Measurements from ENCODE around the gene HSH2D.

Gene HSH2D

GRCh38 chr19:16190198-16190597, 46.7 kb downstream of the HSH2D start:
- Histone ChIP-seq H3K9ac (ENCODE audit: low read depth in 1 of 2, low read length in 2 of 2) (no peak overlapping the region), H3K27me3 (ENCODE audit: control insufficient read depth in 2 of 2, insufficient read depth in 2 of 2, low read length in 2 of 2) (no peaks in the 10 kb centered on the region), H3K4me3 (ENCODE audit: low read length in 2 of 2) (no peak overlapping the region), H3K27ac (ENCODE audit: low read depth in 2 of 2, low read length in 2 of 2) (no peak overlapping the region), H3K4me1 (ENCODE audit: control insufficient read depth in 2 of 2, insufficient read depth in 2 of 2, low read length in 2 of 2) (peaks cover 4 to 13% of the 10 kb centered on the region in 2 donors), H3K9me3 (ENCODE audit: control insufficient read depth in 2 of 2, low read length in 2 of 2) (no peaks in the 10 kb centered on the region), H3K36me3 (ENCODE audit: control insufficient read depth in 2 of 2, insufficient read depth in 2 of 2, low read length in 2 of 2) (peaks cover 36 to 45% of the 10 kb centered on the region in 2 donors)

- Histone ChIP-seq H3K9ac (ENCODE audit: low read depth in 1 of 2, low read length in 2 of 2) (no peak overlapping the region), H3K36me3 (ENCODE audit: control insufficient read depth in 2 of 2, insufficient read depth in 2 of 2, low read length in 2 of 2) (peaks cover 36 to 45% of the 10 kb centered on the region in 2 donors), H3K27ac (ENCODE audit: low read depth in 2 of 2, low read length in 2 of 2) (no peak overlapping the region), H3K4me1 (ENCODE audit: control insufficient read depth in 2 of 2, insufficient read depth in 2 of 2, low read length in 2 of 2) (peaks cover 5 to 12% of the 10 kb centered on the region in 2 donors), H3K27me3 (ENCODE audit: control insufficient read depth in 2 of 2, insufficient read depth in 2 of 2, low read length in 2 of 2) (no peaks in the 10 kb centered on the region), H3K4me3 (ENCODE audit: low read length in 2 of 2) (no peak overlapping the region), H3K9me3 (ENCODE audit: control insufficient read depth in 2 of 2, low read length in 2 of 2) (no peaks in the 10 kb centered on the region)
These were observed 47.3 kb downstream of the HSH2D start for GRCh38 chr19:16190736-16191135.

- Histone ChIP-seq H3K9ac (ENCODE audit: low read depth in 1 of 2, low read length in 2 of 2) (no peak overlapping the region), H3K9me3 (ENCODE audit: control insufficient read depth in 2 of 2, low read length in 2 of 2) (no peaks in the 10 kb centered on the region), H3K4me1 (ENCODE audit: control insufficient read depth in 2 of 2, insufficient read depth in 2 of 2, low read length in 2 of 2) (peaks cover 5 to 6% of the 10 kb centered on the region in 2 donors), H3K27me3 (ENCODE audit: control insufficient read depth in 2 of 2, insufficient read depth in 2 of 2, low read length in 2 of 2) (no peaks in the 10 kb centered on the region), H3K27ac (ENCODE audit: low read depth in 2 of 2, low read length in 2 of 2) (no peak overlapping the region), H3K36me3 (ENCODE audit: control insufficient read depth in 2 of 2, insufficient read depth in 2 of 2, low read length in 2 of 2) (peaks cover 36 to 45% of the 10 kb centered on the region in 2 donors), H3K4me3 (ENCODE audit: low read length in 2 of 2) (no peak overlapping the region)
These were observed 47.9 kb downstream of the HSH2D start for GRCh38 chr19:16191216-16191908.

- Histone ChIP-seq H3K27me3 (ENCODE audit: control insufficient read depth in 2 of 2, insufficient read depth in 2 of 2, low read length in 2 of 2) (no peaks in the 10 kb centered on the region), H3K4me1 (ENCODE audit: control insufficient read depth in 2 of 2, insufficient read depth in 2 of 2, low read length in 2 of 2) (peaks cover 16 to 21% of the 10 kb centered on the region in 2 donors), H3K4me3 (ENCODE audit: low read length in 2 of 2) (no peak overlapping the region), H3K27ac (ENCODE audit: low read depth in 2 of 2, low read length in 2 of 2) (no peak overlapping the region), H3K9ac (ENCODE audit: low read depth in 1 of 2, low read length in 2 of 2) (no peak overlapping the region), H3K9me3 (ENCODE audit: control insufficient read depth in 2 of 2, low read length in 2 of 2) (no peaks in the 10 kb centered on the region), H3K36me3 (ENCODE audit: control insufficient read depth in 2 of 2, insufficient read depth in 2 of 2, low read length in 2 of 2) (peaks cover 29 to 35% of the 10 kb centered on the region in 2 donors)
These were observed 50.0 kb downstream of the HSH2D start for GRCh38 chr19:16193466-16193865.

- H3K4me1 ChIP-seq (ENCODE audit: control insufficient read depth in 2 of 2, insufficient read depth in 2 of 2, low read length in 2 of 2): peaks cover 21 to 26% of the 10 kb centered on the region in 2 donors
- H3K9ac ChIP-seq (ENCODE audit: low read depth in 1 of 2, low read length in 2 of 2): peak overlapping the region; percentile 81 to 88
- H3K27me3 ChIP-seq (ENCODE audit: control insufficient read depth in 2 of 2, insufficient read depth in 2 of 2, low read length in 2 of 2): no peaks in the 10 kb centered on the region
- peaks cover 1 to 5% of the 10 kb centered on the region in 2 donors for H3K36me3 ChIP-seq (ENCODE audit: control insufficient read depth in 2 of 2, insufficient read depth in 2 of 2, low read length in 2 of 2)
- H3K9me3 ChIP-seq (ENCODE audit: control insufficient read depth in 2 of 2, low read length in 2 of 2): no peaks in the 10 kb centered on the region
- peak overlapping the region; percentile 92 to 97 for H3K27ac ChIP-seq (ENCODE audit: low read depth in 2 of 2, low read length in 2 of 2)
- peak overlapping the region; percentile 93 to 95 for H3K4me3 ChIP-seq (ENCODE audit: low read length in 2 of 2)
These were observed 53.7 kb downstream of the HSH2D start for GRCh38 chr19:16197188-16197621.

- Histone ChIP-seq H3K4me1 (ENCODE audit: control insufficient read depth in 2 of 2, insufficient read depth in 2 of 2, low read length in 2 of 2) (peaks cover 21 to 26% of the 10 kb centered on the region in 2 donors), H3K4me3 (ENCODE audit: low read length in 2 of 2) (peak within 1 kb of the TSS; percentile 93 to 95), H3K27me3 (ENCODE audit: control insufficient read depth in 2 of 2, insufficient read depth in 2 of 2, low read length in 2 of 2) (no peaks in the 10 kb centered on the region), H3K36me3 (ENCODE audit: control insufficient read depth in 2 of 2, insufficient read depth in 2 of 2, low read length in 2 of 2) (peaks cover 0 to 7% of the 10 kb centered on the region in 2 donors), H3K9ac (ENCODE audit: low read depth in 1 of 2, low read length in 2 of 2) (peak within 1 kb of the TSS; percentile 81 to 88), H3K27ac (ENCODE audit: low read depth in 2 of 2, low read length in 2 of 2) (peak within 1 kb of the TSS; percentile 92 to 97), H3K9me3 (ENCODE audit: control insufficient read depth in 2 of 2, low read length in 2 of 2) (no peaks in the 10 kb centered on the region)
These were observed 54.3 kb downstream of the HSH2D start, which contains the start of gene AP1M1 for GRCh38 chr19:16197622-16198369. AP1M1 (plus strand) TSS chr19:16197911; CDS start chr19:16198027, 116 bp downstream.

GRCh38 chr19:16198370-16198651, 54.8 kb downstream of the HSH2D start:
- Histone ChIP-seq H3K9me3 (ENCODE audit: control insufficient read depth in 2 of 2, low read length in 2 of 2) (no peaks in the 10 kb centered on the region), H3K4me1 (ENCODE audit: control insufficient read depth in 2 of 2, insufficient read depth in 2 of 2, low read length in 2 of 2) (peaks cover 21 to 26% of the 10 kb centered on the region in 2 donors), H3K27me3 (ENCODE audit: control insufficient read depth in 2 of 2, insufficient read depth in 2 of 2, low read length in 2 of 2) (no peaks in the 10 kb centered on the region), H3K36me3 (ENCODE audit: control insufficient read depth in 2 of 2, insufficient read depth in 2 of 2, low read length in 2 of 2) (peaks cover 0 to 11% of the 10 kb centered on the region in 2 donors), H3K4me3 (ENCODE audit: low read length in 2 of 2) (peak overlapping the region; percentile 93 to 95), H3K27ac (ENCODE audit: low read depth in 2 of 2, low read length in 2 of 2) (peak overlapping the region; percentile 92 to 97), H3K9ac (ENCODE audit: low read depth in 1 of 2, low read length in 2 of 2) (peak overlapping the region; percentile 81 to 88)

GRCh38 chr19:16199275-16199932, 55.9 kb downstream of the HSH2D start:
- no peak overlapping the region for H3K4me3 ChIP-seq (ENCODE audit: low read length in 2 of 2)

GRCh38 chr19:16200038-16201010, 56.8 kb downstream of the HSH2D start:
- H3K36me3 ChIP-seq (ENCODE audit: control insufficient read depth in 2 of 2, insufficient read depth in 2 of 2, low read length in 2 of 2): peaks cover 0 to 19% of the 10 kb centered on the region in 2 donors
- no peak overlapping the region for H3K9ac ChIP-seq (ENCODE audit: low read depth in 1 of 2, low read length in 2 of 2)
- H3K4me3 ChIP-seq (ENCODE audit: low read length in 2 of 2): no peak overlapping the region
- no peaks in the 10 kb centered on the region for H3K9me3 ChIP-seq (ENCODE audit: control insufficient read depth in 2 of 2, low read length in 2 of 2)
- H3K27ac ChIP-seq (ENCODE audit: low read depth in 2 of 2, low read length in 2 of 2): no peak overlapping the region
- peaks cover 21 to 26% of the 10 kb centered on the region in 2 donors for H3K4me1 ChIP-seq (ENCODE audit: control insufficient read depth in 2 of 2, insufficient read depth in 2 of 2, low read length in 2 of 2)
- no peaks in the 10 kb centered on the region for H3K27me3 ChIP-seq (ENCODE audit: control insufficient read depth in 2 of 2, insufficient read depth in 2 of 2, low read length in 2 of 2)

More at GRCh38 chr19:16199275-16199932, 55.9 kb downstream of the HSH2D start:
- peaks cover 0 to 17% of the 10 kb centered on the region in 2 donors for H3K36me3 ChIP-seq (ENCODE audit: control insufficient read depth in 2 of 2, insufficient read depth in 2 of 2, low read length in 2 of 2)
- H3K9me3 ChIP-seq (ENCODE audit: control insufficient read depth in 2 of 2, low read length in 2 of 2): no peaks in the 10 kb centered on the region
- no peak overlapping the region for H3K27ac ChIP-seq (ENCODE audit: low read depth in 2 of 2, low read length in 2 of 2)
- peaks cover 21 to 26% of the 10 kb centered on the region in 2 donors for H3K4me1 ChIP-seq (ENCODE audit: control insufficient read depth in 2 of 2, insufficient read depth in 2 of 2, low read length in 2 of 2)
- no peaks in the 10 kb centered on the region for H3K27me3 ChIP-seq (ENCODE audit: control insufficient read depth in 2 of 2, insufficient read depth in 2 of 2, low read length in 2 of 2)
- no peak overlapping the region for H3K9ac ChIP-seq (ENCODE audit: low read depth in 1 of 2, low read length in 2 of 2)
